GM21381 (cell line): ENCODE measurements around the gene MMP3.

Experiments
- ATAC-seq: cut with Tn5 transposase; IDR thresholded peaks from one replicate; pipeline ENCODE4 v1.9.1; 2021; ENCODE audit warnings: mild to moderate bottlenecking, moderate library complexity; ENCODE audit not compliant: unreplicated experiment

Gene MMP3

DNA sequence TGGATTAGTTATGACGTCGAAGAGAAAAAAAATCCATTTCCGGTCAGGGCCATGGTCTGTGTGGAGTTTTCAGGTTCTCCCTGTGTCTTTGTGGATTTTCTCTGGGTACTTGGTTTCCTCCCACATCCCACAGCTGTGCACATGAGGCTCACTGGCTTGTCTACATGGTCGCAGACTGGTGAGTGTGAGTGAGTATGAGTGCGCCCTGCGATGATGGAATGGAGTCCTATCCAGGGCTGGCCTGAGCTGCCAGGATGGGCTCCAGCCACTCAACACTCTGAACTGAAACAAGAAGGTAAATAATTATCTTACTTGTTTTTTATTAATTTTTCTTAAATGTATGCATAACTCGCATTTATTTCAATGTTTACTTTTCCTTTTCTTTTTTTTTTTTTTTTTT, 10.8 kb downstream of the MMP3 start:
- no peak for ATAC-seq

DNA sequence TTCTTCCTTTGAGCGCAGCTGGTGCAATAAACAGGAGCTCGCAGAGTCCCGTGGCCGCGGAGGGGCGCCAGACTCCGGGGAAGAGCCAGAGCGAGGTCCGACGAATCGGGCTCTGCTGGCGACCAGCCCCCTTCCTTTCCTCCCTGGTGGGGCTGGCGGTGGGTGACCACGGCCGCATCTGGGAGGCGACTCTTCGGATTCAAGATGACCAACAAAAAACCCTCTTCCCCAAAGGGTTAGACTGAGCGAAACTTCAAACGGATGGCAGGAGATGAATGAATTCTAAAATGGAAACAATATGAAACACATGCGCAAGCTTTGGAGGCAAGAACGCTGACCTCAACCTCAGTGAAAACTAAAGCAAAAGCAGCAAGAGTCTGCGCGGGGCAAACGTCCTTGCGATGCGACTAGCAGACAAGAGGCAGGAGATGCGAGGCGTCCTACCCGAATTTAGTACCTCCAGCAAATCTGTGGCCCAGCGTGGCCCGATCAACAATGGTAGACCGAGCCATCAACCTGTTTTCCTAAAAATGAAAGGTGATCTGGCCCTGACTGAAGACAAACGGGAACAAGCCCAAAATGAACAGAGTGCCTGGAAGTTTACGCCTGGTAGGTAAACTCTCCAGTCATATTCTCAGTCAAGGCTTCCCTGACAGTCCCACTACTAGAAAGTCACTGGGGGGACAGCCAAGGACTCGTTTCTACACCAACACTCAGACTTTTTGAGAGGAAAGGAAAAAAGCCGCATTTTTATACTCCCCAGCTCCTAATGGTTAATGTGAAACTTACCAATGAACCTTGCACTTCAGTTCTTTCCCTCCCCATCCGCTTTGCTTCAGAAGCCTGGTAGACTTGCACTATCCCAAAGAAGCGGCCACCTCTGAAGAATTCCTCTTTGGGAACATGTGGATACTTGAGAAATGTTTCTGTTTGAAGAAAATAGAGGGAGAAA, 11.6 kb downstream of the MMP3 start:
- ATAC-seq = no peak

DNA sequence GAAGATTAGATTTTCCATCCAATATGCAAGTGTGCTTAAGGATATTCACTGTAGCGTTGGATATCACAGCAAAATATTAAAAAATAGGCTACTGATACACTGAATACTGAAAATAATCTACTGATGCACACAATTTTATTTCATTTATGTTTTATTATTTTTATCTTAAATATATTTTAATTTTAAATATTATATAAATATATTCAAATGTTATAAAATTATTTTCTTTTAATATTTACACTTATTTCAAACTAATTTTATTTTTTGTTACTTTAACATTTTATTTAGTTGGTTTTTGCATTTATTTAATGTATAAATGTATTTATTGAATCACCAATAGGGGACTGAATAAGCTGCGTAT, 12.3 kb downstream of the MMP3 start:
- ATAC-seq = no peak

DNA sequence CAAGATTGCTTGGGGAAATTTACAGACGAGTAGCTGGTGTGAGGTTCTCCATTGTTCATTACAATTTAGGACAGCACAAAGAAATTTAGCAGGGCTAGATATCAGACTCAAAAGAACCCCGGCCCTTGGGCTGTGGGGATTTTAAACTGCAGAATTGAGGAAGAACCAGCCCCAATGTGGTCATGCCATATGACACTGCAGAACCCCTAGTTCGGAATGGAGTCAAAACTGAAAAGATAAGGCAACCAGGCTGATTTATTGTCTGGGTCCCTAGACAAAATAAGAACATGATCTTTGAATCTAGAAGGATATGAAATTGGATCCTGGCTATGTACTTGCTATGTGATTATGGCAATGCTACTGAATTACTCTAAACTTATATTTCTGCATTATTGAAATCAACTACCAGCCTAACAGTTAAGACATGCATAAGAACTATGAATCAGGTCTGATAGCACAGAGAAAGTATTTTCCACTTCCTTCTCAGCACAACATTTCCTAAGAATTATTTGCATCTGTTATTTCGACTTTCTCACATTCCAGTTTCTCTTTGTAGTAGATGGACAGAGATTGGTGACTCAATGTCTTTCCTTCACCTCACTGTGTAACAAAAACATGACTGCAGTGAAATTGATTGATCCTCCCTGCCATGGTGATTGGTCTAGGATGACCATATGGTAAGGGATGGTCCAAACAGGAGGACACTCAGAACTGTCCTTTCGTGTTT, 13.2 kb downstream of the MMP3 start:
- ATAC-seq = no peak

DNA sequence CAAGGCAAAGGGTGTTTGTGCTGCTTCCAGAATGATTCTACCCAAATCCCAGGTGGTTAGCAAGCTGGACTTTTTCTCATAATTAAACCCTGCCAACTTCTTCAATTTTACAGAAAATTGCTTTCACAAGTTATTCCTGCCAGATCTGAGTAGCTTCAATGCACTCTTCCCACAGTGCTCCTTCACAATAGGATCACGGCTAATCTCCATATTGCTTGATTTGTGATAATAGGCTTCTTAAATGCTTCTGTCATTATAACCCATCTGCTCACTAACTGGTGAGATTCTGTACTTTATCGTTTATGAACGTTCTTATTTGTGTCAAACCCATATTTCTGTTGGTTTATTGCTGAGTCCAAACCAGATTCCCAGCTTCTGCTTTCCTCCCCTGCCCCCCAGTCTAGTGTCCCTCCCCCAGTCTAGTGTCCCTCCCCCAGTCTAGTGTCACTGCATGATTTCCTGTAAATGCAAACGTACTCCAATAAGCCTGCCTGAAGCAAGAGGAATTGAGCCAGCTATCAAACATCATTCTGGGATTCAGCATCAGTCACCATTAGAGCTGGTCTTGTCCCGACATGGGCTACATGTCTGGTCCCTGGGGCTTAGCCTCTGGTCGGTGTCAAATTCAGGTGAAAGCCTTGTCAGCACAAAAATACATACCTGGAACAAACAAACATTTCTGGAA, 14.0 kb downstream of the MMP3 start:
- no peak for ATAC-seq

DNA sequence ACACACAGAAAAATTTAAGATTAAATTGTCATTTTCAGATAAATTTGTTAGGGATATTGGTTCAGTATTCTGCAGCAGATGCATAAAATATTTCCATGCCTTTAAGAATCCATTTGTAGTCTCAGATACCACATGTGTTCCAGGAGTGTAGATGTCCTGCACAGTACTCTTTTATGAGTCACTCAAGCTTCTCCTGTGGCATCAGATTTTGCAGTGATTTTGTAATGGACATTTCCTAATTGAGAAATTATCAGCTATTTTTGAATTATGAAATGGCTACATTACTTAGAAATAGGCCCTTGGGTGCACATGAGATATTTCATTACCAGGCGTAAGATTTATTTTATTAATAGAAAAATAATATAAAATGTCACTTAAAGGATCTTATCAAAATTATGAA, 18.9 kb downstream of the MMP3 start:
- ATAC-seq = no peak

DNA sequence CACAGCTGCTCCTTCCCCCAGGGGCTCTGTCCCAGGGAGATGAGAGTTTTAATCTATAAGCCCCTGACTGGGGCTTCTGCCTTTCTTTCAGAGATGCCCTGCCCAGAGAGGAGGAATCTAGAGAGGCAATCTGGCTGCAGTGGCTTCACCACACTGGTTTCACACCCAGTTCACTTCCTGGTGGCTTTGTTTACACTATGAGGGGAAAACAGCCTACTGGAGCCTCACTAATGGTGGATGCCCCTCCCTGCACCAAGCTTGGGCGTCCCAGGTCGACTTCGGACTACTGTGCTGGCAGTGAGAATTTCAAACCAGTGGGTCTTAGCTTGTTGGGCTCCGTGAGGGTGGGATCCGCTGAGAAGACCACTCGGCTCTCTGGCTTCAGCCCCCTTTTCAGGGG, 23.9 kb downstream of the MMP3 start:
- no peak for ATAC-seq

DNA sequence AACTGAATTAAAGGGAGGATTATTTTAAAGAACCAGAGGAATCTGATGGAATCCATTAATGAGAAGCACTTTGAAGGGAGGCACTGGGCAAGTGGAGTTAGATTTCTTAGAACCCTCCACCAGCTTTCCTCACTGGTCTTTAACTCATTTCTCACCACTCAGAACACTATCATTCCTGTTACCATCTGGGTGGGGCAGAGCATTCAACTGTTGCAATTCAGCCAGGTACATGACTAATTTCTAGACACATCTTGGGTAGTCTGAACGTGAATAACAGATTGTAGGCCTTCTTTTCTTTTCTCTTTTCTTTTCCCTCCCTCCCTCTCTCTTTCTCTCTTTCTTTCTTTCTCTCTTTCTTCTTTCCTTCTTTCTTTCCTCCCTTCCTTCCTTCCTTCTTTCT, 29.9 kb downstream of the MMP3 start:
- ATAC-seq = no peak

DNA sequence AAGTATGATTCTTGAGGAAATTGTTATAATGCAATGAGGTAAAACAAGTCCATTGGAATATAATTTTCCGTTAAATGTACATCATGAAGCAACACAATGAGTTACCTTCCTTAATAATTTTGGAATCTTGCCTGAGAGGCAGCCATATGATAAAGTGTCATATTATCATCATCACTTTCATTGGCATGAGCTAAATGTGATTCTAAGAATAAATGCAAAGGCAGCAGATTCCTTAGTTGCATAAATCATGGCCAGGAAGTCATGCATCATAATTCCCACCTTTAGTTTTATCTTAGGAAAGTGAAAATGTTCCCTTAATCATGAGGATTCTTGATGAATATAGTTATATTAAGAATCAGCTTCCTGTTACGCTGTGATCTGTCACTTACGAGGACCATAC, 31.2 kb downstream of the MMP3 start:
- no peak for ATAC-seq

DNA sequence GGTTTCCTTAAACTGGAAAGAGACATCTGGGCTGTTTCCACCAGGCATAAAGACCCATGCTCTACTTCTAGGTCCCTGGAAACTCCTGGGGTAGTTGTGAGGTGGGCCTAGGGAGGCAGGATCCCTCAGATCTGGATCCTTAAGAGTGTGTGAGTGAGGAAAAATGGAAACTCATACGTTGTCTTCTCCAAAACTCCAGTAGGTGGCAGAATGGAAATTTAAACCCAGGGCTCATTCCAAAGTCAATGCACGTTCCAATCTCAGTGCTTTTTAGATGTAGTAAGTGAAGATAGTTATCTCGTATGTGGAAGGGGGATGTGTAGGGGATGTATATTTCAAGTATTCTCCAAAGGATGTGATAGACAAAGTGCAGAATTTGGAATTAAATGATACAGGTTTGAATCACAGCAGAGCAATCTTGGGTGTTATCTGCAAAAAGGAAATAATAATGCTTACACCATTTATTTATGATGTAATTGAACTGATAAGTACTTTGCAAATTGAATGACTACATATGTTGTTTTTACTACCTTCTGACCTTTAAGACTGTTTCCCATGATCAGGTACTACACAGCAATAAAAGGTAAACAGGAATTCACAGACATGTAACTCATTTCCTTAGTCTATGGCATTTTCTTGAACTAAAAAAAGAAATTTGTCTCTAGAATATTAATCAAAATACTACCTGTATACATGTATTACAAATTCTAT, 32.3 kb downstream of the MMP3 start:
- no peak for ATAC-seq

DNA sequence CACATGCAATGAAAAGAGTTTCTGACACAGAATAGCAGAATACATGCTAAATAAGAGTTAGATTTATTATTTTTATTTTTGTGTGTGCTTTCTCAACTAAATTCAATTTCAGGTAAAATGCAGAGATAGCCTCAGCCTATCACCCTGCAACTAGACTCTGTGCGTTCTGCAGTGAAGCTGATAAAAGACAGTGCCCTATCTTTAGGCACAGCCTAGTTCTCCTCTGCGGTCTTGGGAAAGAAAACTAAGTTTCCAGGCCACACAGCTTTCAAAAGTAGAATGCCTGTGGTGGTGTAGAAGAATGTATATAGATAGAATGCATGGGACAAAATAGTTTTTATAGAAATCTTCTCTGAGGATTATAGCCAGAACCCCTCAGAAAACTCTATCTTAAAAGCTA, 33.4 kb downstream of the MMP3 start:
- no peak for ATAC-seq

DNA sequence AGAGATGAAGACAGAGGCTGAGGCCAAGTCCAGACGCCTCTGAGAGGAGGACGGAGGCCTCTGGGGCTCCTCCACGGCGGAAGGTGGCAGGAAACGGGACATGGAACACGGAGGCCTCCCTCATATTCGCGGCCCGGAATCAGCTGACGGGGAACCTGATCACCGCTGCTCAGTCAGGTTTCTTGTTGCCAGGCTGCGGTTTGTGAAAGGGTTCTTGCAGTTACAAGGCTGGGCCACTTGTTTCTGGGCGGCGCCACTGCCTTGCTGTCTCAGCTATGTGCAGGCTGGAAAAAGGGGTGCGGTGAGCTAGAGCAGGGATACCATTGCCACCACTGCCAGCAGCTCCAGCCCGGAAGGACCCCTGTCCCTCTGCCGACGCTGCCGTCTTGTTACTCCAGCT, 35.5 kb downstream of the MMP3 start:
- no peak for ATAC-seq

DNA sequence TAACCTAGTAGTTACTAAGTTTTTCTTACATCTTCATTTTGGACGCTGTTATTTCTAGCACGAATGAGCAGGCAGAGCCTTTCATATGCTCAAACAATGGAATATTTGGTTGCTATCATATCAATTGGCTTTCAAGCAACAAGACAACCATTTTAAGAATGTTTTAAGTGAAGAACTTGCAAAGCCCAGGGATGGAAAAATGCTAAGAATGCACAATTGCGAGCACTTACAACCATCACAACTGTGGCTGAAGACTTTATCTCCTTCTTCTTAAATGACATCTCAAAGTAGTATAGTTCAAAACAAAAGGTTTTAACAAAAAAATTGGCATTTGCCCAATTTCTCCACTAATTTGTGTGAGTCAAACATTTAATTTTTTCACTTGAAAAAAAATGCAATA, 37.1 kb downstream of the MMP3 start:
- ATAC-seq = no peak

DNA sequence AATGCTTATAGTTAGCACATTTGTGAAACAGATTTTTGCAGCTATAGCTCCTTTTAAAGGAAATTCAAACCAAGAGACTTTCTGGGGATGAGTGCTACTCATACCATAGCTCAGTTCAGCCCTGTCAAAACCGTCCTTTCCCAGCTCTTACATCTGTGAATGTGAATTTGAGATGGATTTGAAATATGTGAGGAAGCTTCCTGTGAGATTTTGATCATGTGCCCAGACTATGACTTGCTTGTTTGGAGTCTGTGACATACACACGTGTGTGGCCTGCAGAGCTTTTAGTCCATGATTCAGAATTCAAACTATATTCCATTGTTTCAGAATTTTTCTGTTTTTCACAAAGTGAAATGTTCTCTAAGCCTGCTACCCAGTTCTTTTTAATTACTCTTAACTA, 41.1 kb downstream of the MMP3 start:
- ATAC-seq = no peak

DNA sequence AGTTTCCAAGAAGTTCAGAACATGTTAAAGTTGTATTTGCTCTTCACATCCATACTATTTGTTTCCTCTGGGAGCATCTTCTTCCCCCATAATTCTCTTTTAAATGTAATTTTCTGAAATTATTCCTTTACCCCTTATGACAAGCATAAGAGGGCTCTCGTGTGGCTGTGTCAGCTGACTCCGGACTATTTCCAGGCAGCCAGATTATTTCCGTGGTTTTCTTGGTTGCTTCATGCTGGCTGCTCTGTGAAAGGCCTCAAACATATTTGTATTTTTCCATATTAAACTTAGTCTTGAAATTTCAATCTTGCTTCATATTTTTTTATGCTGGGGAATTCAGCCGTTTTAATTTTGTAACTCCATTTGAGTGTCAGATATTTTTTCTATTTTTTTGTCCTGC, 42.6 kb downstream of the MMP3 start:
- no peak for ATAC-seq

DNA sequence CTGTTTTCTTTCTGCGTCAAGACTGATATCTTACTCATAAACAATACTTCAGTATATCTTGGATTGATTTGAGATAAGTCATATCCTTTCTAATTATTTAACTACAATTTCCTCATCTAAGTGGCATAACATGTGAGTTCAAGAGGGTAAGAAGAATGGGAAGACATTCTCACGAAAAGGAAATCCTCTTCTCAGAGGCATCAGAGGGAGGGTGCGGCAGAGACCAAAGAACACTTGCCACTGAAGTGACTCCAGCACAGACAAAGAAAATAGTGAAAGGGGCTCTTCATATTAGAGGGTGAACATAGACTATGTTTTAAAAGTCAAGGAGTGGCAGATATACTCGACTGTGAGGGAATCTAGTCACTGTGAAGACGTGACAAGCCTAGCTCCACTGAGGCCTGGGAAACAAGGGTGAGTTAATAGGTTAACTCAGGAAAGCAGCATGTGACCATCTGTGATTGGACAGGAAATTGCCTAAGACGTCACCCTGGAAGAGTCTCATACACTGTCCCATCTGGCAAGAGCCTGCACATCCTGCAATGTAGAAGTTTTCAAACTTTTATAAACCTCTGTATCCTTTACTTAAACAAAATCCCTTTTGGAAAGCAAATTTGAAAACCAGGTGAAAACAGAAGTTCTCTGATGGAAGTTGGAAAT, 43.6 kb downstream of the MMP3 start:
- no peak for ATAC-seq

DNA sequence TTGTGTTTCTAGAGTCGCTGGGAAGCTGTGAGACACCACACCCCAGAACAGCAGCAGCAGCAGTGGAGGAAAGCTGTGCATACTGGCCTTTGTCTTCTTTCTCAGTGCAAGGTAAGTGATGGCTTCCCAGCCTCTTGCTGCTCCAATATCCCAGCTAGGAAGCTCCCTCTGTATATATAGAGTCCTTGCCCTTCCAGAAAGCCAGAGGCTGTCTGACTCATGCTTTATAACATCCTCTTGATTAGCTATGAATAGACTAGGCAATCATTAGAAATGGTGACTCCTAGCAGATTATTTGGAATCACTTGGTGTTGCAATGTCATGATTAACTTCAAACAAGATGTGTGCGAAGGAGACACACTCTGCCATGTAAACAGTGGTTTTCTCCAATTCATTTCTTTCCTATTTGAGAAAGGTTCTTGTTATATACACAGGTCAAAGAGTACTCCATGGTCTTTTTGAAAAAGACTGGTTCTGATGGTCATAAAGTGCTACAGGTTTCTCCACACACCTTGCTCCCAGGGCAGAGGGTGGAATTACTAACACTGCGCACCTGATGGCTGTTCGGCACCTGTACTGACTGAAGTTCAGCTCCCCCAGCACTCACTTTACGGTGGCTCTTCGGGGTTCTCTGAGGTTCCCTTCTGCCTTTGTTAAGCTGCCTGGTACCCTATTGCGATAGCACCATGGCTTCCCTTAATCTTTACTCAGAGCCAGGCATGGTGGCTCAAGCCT, 45.2 kb downstream of the MMP3 start, which contains the start of gene MMP1:
TSS of gene MMP1 (minus strand) at position 149 of the 735 bp plus-strand sequence. CDS start at position 81, 68 bp downstream.
- ATAC-seq = no peak

DNA sequence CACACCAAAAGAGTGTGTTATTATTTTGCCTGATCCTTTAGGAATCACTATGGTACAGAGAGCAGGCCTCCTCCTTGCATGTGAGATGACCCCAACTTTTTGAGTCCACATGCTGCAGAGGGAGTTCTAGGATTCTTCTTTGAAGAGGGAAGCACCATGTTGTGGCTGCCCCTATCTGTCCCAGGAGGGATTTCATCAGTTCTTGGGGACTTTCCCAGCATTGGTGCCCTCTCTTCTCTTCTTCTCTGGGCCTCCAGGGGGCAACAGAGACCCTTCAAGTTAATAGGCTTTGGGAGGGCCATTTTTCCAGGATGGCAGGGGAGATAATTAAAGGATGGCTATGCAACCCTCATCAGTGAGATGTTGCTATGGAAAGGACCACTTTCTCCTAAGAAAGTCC, 49.0 kb downstream of the MMP3 start:
- ATAC-seq = peak; percentile 87

DNA sequence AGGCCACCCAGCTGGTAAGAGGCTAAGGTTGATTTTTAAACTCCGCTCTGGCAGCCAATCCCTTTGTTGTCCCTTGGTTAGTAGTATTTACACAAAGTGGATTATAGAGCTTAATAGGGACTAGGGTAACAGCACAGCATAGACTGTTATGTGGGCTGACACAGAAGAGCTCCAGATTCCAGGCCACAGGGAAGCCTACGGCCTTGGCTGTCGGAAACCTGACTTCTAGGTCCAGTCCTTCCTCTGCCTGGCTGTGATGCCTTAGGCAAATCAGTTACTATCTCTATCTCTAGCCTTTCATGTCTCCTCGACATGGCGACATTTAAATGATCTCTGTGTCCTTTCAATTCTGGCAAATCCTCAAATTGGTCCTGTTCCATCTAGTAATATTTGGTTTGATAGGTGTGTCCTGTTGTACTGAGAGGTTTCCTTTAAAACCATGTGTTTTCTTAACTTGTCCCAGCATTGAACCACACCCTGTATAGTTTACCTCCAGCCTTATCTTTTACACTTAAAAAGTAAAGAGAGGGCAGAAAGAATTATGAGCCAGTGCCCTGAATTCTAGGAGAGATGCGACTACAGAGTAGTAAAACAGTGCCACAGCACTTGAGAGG, 49.6 kb downstream of the MMP3 start:
- no peak for ATAC-seq
